SK-N-MC (cell line): Measurements from ENCODE around the gene ALKBH4.
A peak's percentile ranks its signal among the peaks of the same experiment; 100 is the strongest.

Source experiments
- DNase-seq: peaks from one replicate; pipeline ENCODE4 v3.0.0-alpha.2; 2011; ENCODE audit warnings: low read depth, low spot score
- H3K27ac ChIP-seq: fragments of 200-600 bp; sonication (generic); 2 replicates; pipeline ENCODE4 v1.5.1; 2016; ENCODE audit warnings: mixed run types
- H3K36me3 ChIP-seq: fragments of 200-600 bp; sonication (generic); 2 replicates; pipeline ENCODE4 v1.6.1; 2017; ENCODE audit warnings: antibody characterized with exemption, low read length, mixed read lengths; ENCODE audit not compliant: insufficient read depth
- H3K4me3 ChIP-seq: fragments of 200-600 bp; sonication (generic); 2 replicates; pipeline ENCODE4 v1.5.1; 2016
- H3K9ac ChIP-seq: fragments of 200-600 bp; sonication (generic); 2 replicates; pipeline ENCODE4 v1.8.0; 2017; ENCODE audit warnings: mixed run types, mixed read lengths; ENCODE audit not compliant: insufficient read length
- H3K9me3 ChIP-seq: fragments of 200-600 bp; sonication (generic); 2 replicates; pipeline ENCODE4 v1.6.1; 2017; ENCODE audit warnings: low read depth, mild to moderate bottlenecking, antibody characterized with exemption, low read length, moderate library complexity, mixed read lengths
- EZH2 ChIP-seq: fragments of 200-600 bp; sonication (generic); IDR thresholded peaks from one replicate; pipeline ENCODE4 v1.6.1; 2017; ENCODE audit warnings: antibody characterized with exemption
- FOXP2 ChIP-seq: optimal IDR thresholded peaks from 2 replicates; pipeline ENCODE3; 2011; ENCODE audit warnings: mild to moderate bottlenecking, moderate library complexity; ENCODE audit not compliant: insufficient read depth; ENCODE audit errors: extremely low read length, control extremely low read depth
- POLR2AphosphoS5 ChIP-seq: IDR thresholded peaks from 2 replicates; pipeline ENCODE4 v1.6.1; 2012; ENCODE audit warnings: mild to moderate bottlenecking, low read depth, low read length, borderline replicate concordance

The ALKBH4 gene

DNA sequence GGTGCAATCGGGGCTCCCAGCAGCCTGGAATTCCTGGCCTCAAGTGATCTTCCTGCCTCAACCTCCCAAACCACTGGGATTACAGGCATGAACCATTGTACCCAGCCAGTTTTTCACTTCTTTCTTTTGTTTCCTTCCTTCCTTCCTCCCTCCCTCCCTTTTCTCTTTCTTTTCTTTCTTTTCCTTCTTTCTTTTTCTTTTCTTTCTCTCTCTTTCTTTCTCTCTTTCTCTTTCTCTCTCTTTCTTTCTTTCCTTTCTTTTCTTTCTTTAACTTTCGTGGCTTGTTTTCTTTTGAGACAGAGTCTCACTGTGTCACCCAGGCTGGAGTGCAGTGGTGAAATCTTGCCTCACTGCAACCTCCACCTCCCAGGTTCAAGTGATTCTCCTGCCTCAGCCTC is 19.0 kb downstream of the ALKBH4 start:
- Histone ChIP-seq H3K9me3 (no peaks in the 10 kb centered on the region), H3K9ac (no peak overlapping the region), H3K36me3 (no peaks in the 10 kb centered on the region; the same call in 1 of the 2 replicates), H3K27ac (no peak overlapping the region), H3K4me3 (no peak overlapping the region)
- no peak for DNase-seq
- TF ChIP-seq EZH2, result no peak
- TF ChIP-seq FOXP2, result no peak
- no peak for TF ChIP-seq POLR2AphosphoS5

DNA sequence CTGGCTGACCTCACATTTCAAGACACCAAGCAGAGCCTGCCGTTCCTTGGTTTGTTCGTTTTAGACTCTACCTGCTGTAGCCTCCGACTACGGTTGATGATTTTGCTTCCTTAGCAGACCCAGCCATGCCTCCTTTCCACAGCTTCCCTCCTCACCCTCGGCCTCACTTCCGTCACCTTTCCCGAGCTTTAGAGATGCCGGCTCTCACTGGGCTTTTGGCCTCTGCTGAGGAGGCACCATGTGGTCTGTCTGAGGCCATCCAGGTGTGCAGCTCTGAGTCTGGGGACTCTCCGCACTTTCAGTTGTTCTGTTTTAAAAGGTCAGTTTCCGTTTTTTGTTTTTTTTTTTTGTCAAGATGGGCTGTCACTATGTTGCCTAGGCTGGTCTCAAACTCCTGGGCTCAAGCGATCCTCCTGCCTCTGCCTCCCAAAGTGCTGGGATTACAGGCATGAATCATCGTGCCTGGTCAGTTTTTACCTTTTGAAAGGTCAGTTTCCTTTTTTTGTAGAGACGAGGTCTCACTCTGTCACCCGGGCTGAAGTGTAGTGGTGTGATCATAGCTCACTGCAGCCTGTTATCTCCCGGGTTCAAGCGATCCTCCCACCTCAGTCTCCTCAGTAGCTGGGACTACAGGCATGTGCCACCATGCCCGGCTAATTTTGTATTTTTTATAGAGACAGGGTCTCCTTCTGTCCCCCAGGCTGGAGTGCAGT is 19.5 kb downstream of the ALKBH4 start:
- DNase-seq, result no peak
- H3K9ac ChIP-seq, result no peak overlapping the region
- H3K27ac ChIP-seq, result no peak overlapping the region
- no peaks in the 10 kb centered on the region; the same call in 1 of the 2 replicates for H3K36me3 ChIP-seq
- no peak overlapping the region for H3K4me3 ChIP-seq
- TF ChIP-seq EZH2 (no peak), POLR2AphosphoS5 (no peak), FOXP2 (no peak)
- no peaks in the 10 kb centered on the region for H3K9me3 ChIP-seq

DNA sequence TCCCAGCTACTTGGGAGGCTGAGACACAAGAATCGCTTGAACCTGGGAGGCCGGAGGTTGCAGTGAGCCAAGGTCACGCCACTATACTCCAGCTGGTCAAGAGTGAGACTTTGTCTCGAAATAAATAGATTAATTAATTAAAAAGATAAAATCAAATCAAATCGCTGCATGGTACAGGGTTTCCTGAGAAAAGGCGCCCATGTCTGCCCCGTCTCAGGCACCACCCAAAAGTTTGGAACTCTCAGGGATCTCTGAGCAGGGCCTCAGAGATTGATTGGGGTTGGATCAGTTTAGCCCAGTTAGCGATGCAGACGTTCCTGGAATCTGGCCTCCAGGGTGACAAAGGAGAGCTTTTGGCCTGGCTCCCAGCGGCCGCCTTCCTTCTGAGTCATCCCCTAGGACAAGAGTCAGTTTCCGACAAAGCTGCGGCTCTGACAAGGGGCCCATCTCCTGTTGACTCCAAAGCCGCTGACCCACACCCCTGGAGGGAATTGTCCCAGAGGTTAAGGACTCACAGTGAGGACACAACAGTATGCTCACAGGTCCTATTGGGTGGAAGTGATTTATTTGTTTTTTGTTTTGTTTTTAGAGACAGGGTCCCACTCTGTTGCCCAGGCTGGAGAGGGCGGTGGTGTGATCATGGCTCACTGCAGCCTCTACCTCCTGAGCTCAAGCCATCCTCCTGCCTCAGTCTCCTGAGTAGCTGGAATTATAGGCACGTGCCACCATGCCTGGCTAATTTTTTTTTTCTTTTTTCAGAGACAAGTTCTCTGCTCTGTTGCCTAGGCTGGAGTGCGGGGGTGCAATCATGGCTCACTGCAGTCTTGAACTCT is 24.5 kb downstream of the ALKBH4 start:
- DNase-seq, result no peak
- Histone ChIP-seq H3K27ac (no peak overlapping the region), H3K4me3 (no peak overlapping the region), H3K9ac (no peak overlapping the region), H3K36me3 (no peaks in the 10 kb centered on the region; the same call in 1 of the 2 replicates), H3K9me3 (no peaks in the 10 kb centered on the region)
- TF ChIP-seq EZH2 (no peak), FOXP2 (no peak), POLR2AphosphoS5 (no peak)

DNA sequence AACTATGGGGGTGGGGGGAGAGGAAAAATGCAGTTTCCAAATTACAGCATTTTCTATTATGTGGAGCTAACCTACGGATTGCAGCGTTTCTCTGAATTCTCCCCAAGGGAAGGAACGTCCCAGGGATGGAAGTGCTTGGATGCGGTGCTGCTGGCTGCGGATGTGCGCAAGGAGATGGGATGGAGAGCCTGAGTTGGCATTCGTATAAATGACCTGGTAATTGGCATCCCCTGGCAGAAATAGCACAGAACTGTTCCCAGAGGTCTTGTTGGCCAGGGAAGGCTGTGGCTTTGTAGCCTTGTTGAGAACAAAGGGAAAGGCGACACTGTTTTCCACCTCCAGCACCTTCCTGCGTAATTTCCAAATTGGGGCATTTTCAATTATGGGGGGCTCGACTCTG is 28.5 kb downstream of the ALKBH4 start:
- no peak overlapping the region for H3K27ac ChIP-seq
- H3K36me3 ChIP-seq, result no peaks in the 10 kb centered on the region; the same call in 1 of the 2 replicates
- H3K4me3 ChIP-seq, result no peak overlapping the region
- DNase-seq, result no peak
- H3K9me3 ChIP-seq, result no peaks in the 10 kb centered on the region
- no peak for TF ChIP-seq FOXP2
- TF ChIP-seq EZH2, result no peak
- TF ChIP-seq POLR2AphosphoS5, result no peak
- no peak overlapping the region for H3K9ac ChIP-seq

DNA sequence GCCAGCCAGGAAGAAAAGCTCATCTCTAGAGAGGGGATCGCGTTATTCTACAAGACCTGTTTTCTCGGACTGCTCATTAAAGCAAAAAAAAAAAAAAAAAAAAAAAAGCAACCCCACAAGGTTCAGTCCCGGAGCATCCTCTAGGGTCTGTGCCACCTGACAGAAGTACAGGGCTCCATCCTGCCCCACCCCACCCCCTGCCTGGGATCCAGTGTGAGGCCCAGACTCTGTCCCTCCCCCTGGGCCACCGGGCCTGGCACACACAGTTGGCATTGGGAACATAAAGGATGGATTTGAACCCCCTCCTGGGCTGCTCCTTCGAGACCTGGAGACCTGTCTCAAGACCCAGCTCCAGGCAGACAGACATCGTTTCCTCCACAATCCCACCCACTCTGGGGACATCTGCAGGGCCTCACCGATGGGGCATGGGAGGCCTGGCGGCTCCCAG is 30.6 kb downstream of the ALKBH4 start:
- DNase-seq, result no peak
- no peak overlapping the region for H3K27ac ChIP-seq
- H3K4me3 ChIP-seq, result peak overlapping the region; percentile 75
- TF ChIP-seq FOXP2 (no peak), POLR2AphosphoS5 (no peak), EZH2 (no peak)
- no peaks in the 10 kb centered on the region; the same call in 1 of the 2 replicates for H3K36me3 ChIP-seq
- H3K9me3 ChIP-seq, result no peaks in the 10 kb centered on the region
- H3K9ac ChIP-seq, result no peak overlapping the region

DNA sequence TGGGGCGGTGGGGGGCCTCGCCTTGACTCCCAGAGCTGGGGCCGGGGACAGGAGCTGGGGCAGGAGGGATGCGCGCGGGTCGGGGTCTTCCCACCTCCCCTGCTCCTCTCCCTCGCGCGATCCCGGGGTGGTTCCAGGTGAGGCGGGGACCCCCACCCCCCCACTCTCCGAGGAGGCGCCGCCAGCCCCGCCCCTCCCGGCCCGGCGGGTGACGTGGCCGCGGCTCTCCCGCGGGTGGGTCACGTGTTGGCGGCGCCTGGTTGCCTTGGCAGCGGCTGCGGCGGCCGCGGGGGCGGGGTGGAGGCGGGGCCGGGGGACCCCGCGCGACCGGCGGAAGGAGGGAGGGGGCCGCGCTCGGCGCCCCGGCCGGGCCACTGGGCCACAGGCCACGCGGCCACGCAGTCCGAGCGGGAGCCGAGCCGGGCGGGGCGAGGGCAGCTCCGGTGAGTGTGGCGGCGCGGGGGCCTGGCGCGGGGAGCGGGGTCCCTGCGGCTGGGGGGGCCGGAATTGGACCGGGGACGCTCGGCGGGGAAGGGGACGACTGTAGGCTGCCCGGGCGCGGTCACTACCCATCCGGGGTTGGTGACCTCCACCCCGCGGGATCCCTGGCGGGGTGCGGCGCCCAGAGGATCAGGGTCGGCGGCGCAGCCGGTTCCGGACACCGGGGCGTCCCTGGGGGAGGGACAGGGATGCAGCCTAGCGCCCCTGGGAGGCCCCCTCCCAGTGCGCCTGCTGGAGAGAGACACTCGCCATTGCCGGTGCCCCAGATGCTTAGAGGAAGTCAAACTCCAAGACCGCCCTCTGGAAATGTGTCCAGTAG is 31.2 kb downstream of the ALKBH4 start, which contains the start of gene ORAI2:
Gene ORAI2 (plus strand): TSS at position 357 of the 820 bp plus-strand sequence. CDS start 5,382 bp downstream, outside the sequence.
- H3K27ac ChIP-seq, result peak within 1 kb of the TSS; percentile 91
- H3K9me3 ChIP-seq, result no peaks in the 10 kb centered on the region
- peak within 1 kb of the TSS; percentile 71 for H3K9ac ChIP-seq
- DNase-seq, result no peak
- H3K4me3 ChIP-seq, result peak within 1 kb of the TSS; percentile 75
- H3K36me3 ChIP-seq, result no peaks in the 10 kb centered on the region
- no peak for TF ChIP-seq FOXP2
- no peak for TF ChIP-seq POLR2AphosphoS5
- no peak for TF ChIP-seq EZH2

DNA sequence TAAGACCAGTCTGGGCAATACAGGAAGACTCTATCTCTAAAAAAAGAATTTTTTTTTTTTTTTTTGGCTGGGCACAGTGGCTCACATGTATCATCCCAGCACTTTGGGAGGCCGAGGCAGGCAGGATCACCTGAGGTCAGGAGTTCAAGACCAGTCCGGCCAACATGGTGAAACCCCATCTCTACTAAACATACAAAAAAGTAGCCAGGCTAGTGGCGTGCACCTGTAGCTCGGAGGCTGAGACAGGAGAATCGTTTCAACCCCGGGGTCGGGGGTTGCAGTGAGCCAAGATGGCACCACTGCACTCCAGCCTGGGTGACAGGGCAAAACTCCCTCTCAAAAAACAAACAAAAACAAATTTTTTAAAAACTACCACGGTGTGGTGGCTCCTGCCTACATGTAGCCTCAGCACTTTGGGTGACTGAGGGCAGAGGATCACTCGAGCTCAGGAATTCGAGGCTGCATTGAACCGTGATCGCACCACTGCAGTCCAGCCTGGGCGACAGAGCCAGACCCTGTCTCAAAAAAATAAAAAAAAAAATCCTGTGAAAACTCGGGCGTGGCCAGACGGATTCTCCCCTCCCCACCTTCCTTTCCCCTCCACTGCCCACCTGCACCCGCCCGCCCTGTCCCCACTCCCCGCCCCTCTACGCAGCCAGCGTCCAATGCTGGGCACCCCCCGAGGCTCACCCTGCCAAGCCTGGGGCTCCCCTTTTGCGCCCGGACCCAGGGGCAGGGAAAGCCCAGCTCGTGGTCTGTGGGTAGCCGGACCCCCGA is 32.0 kb downstream of the ALKBH4 start:
- H3K27ac ChIP-seq, result peak overlapping the region; percentile 91
- TF ChIP-seq FOXP2 (no peak), EZH2 (no peak), POLR2AphosphoS5 (no peak; the same call in 1 of the 2 replicates)
- H3K9me3 ChIP-seq, result no peaks in the 10 kb centered on the region
- no peak for DNase-seq
- H3K9ac ChIP-seq, result peak overlapping the region; percentile 64
- peak overlapping the region; percentile 75 for H3K4me3 ChIP-seq
- no peaks in the 10 kb centered on the region for H3K36me3 ChIP-seq
